ENCODE measurements around the gene NFATC1. TPM values are rescaled to one million over a fixed set of nuclear protein-coding genes. Genes with fewer than 3 reads are reported as not detected.

The NFATC1 gene
- total and polyA plus RNA-seq, 2 experiments from 2014 or later, result 7.5 to 9.8 TPM

- Histone ChIP-seq H3K4me3 (no peak overlapping the region), H3K9me3 (ENCODE audit: low read depth) (no peaks in the 10 kb centered on the region), H3K79me2 (ENCODE audit: insufficient read depth) (no peaks in the 10 kb centered on the region), H3F3A (ENCODE audit: insufficient read depth) (no peaks in the 10 kb centered on the region), H3K4me1 (ENCODE audit: insufficient read depth) (no peaks in the 10 kb centered on the region), H2AFZ (no peak overlapping the region), H3K9ac (no peak overlapping the region), H4K20me1 (ENCODE audit: insufficient read depth) (no peaks in the 10 kb centered on the region), H3K36me3 (ENCODE audit: low read depth) (no peaks in the 10 kb centered on the region), H3K27me3 (replicated peaks; ENCODE audit: insufficient read depth) (0 out of 2 replicates have a peak, but pooled peaks cover 5% of the 10 kb centered on the region), H3K9me2 (ENCODE audit: insufficient read depth) (no peaks in the 10 kb centered on the region), H3K4me2 (ENCODE audit: unreplicated experiment) (no peak overlapping the region), H3K27ac (no peak overlapping the region)
- TF ChIP-seq EZH2phosphoT487 (IDR thresholded peaks at IDR 0.05; ENCODE audit: insufficient read depth, low read depth) (no peak), EZH2 (IDR thresholded peaks at IDR 0.05; ENCODE audit: insufficient read depth, poor library complexity, severe bottlenecking) (no peak)
- 74 to 79% methylated on average over 30 of the region's 30 CpGs for WGBS, 2 experiments (ENCODE audit: low coverage in 1 of 2, low lambda C conversion rate in 2 of 2, missing lambda C conversion rate in 2 of 2)
- in situ Hi-C loops (cut with MboI), result no loop called here
- DNase-seq, result no peak
These were observed 159.4 kb downstream of the NFATC1 start for GRCh38 chr18:79554945-79555645.

- no peak for DNase-seq
- no peaks in the 10 kb centered on the region for H3K9me3 ChIP-seq (ENCODE audit: low read depth)
- no peaks in the 10 kb centered on the region for H3K79me2 ChIP-seq (ENCODE audit: insufficient read depth)
- no peaks in the 10 kb centered on the region for H4K20me1 ChIP-seq (ENCODE audit: insufficient read depth)
- no peaks in the 10 kb centered on the region for H3K9me2 ChIP-seq (ENCODE audit: insufficient read depth)
- in situ Hi-C loops (cut with MboI), result no loop called here
- H3K4me1 ChIP-seq (ENCODE audit: insufficient read depth), result no peaks in the 10 kb centered on the region
- no peak overlapping the region for H3K9ac ChIP-seq
- H2AFZ ChIP-seq, result no peak overlapping the region
- H3F3A ChIP-seq (ENCODE audit: insufficient read depth), result no peaks in the 10 kb centered on the region
- 90 to 96% methylated on average over 19 of the region's 19 CpGs for WGBS, 2 experiments (ENCODE audit: low coverage in 1 of 2, low lambda C conversion rate in 2 of 2, missing lambda C conversion rate in 2 of 2)
- H3K4me2 ChIP-seq (ENCODE audit: unreplicated experiment), result no peak overlapping the region
- TF ChIP-seq EZH2phosphoT487 (IDR thresholded peaks at IDR 0.05; ENCODE audit: insufficient read depth, low read depth) (no peak), EZH2 (IDR thresholded peaks at IDR 0.05; ENCODE audit: insufficient read depth, poor library complexity, severe bottlenecking) (no peak)
- no peaks in the 10 kb centered on the region for H3K36me3 ChIP-seq (ENCODE audit: low read depth)
- no peak overlapping the region for H3K4me3 ChIP-seq
- H3K27me3 ChIP-seq (replicated peaks; ENCODE audit: insufficient read depth), result 0 out of 2 replicates have a peak, but pooled peaks cover 5% of the 10 kb centered on the region
- H3K27ac ChIP-seq, result no peak overlapping the region
These were observed 160.2 kb downstream of the NFATC1 start for GRCh38 chr18:79555885-79556284.

GRCh38 chr18:79556829-79557585 lies 161.3 kb downstream of the NFATC1 start:
- WGBS, 2 experiments (ENCODE audit: low coverage in 1 of 2, low lambda C conversion rate in 2 of 2, missing lambda C conversion rate in 2 of 2), result 73 to 79% methylated on average over 20 to 21 of the region's 21 CpGs

GRCh38 chr18:79558196-79558932 lies 162.6 kb downstream of the NFATC1 start:
- H3K4me2 ChIP-seq (ENCODE audit: unreplicated experiment), result no peak overlapping the region
- WGBS, 2 experiments (ENCODE audit: low coverage in 1 of 2, low lambda C conversion rate in 2 of 2, missing lambda C conversion rate in 2 of 2), result 74 to 84% methylated on average over 24 to 25 of the region's 25 CpGs
- H3K4me1 ChIP-seq (ENCODE audit: insufficient read depth), result no peaks in the 10 kb centered on the region
- no peaks in the 10 kb centered on the region for H4K20me1 ChIP-seq (ENCODE audit: insufficient read depth)
- no peak overlapping the region for H2AFZ ChIP-seq
- no peak overlapping the region for H3K4me3 ChIP-seq
- no peaks in the 10 kb centered on the region for H3K36me3 ChIP-seq (ENCODE audit: low read depth)
- H3F3A ChIP-seq (ENCODE audit: insufficient read depth), result no peaks in the 10 kb centered on the region
- 0 out of 2 replicates have a peak, but pooled peaks cover 5% of the 10 kb centered on the region for H3K27me3 ChIP-seq (replicated peaks; ENCODE audit: insufficient read depth)
- TF ChIP-seq EZH2phosphoT487 (IDR thresholded peaks at IDR 0.05; ENCODE audit: insufficient read depth, low read depth) (no peak), EZH2 (IDR thresholded peaks at IDR 0.05; ENCODE audit: insufficient read depth, poor library complexity, severe bottlenecking) (no peak)
- H3K9me3 ChIP-seq (ENCODE audit: low read depth), result no peaks in the 10 kb centered on the region
- no peak for DNase-seq
- H3K9me2 ChIP-seq (ENCODE audit: insufficient read depth), result no peaks in the 10 kb centered on the region
- in situ Hi-C loops (cut with MboI), result no loop called here
- H3K27ac ChIP-seq, result no peak overlapping the region
- no peak overlapping the region for H3K9ac ChIP-seq
- no peaks in the 10 kb centered on the region for H3K79me2 ChIP-seq (ENCODE audit: insufficient read depth)

More at GRCh38 chr18:79556829-79557585, 161.3 kb downstream of the NFATC1 start:
- H3K9me2 ChIP-seq (ENCODE audit: insufficient read depth), result no peaks in the 10 kb centered on the region
- DNase-seq, result peak; percentile 7
- no peak overlapping the region for H2AFZ ChIP-seq
- no peak overlapping the region for H3K4me2 ChIP-seq (ENCODE audit: unreplicated experiment)
- H4K20me1 ChIP-seq (ENCODE audit: insufficient read depth), result no peaks in the 10 kb centered on the region
- no peaks in the 10 kb centered on the region for H3K36me3 ChIP-seq (ENCODE audit: low read depth)
- no peaks in the 10 kb centered on the region for H3K9me3 ChIP-seq (ENCODE audit: low read depth)
- no peaks in the 10 kb centered on the region for H3K79me2 ChIP-seq (ENCODE audit: insufficient read depth)
- in situ Hi-C loops (cut with MboI), result no loop called here
- H3K4me1 ChIP-seq (ENCODE audit: insufficient read depth), result no peaks in the 10 kb centered on the region
- H3K9ac ChIP-seq, result no peak overlapping the region
- 0 out of 2 replicates have a peak, but pooled peaks cover 5% of the 10 kb centered on the region for H3K27me3 ChIP-seq (replicated peaks; ENCODE audit: insufficient read depth)
- no peak overlapping the region for H3K27ac ChIP-seq
- no peaks in the 10 kb centered on the region for H3F3A ChIP-seq (ENCODE audit: insufficient read depth)
- H3K4me3 ChIP-seq, result no peak overlapping the region
- TF ChIP-seq EZH2 (IDR thresholded peaks at IDR 0.05; ENCODE audit: insufficient read depth, poor library complexity, severe bottlenecking) (no peak), EZH2phosphoT487 (IDR thresholded peaks at IDR 0.05; ENCODE audit: insufficient read depth, low read depth) (no peak)
